ENCODE results near the gene KRTAP11-1.

KRTAP11-1 gene

GRCh38 chr21:30881480-30881879 is at the start of gene KRTAP11-1:
Gene KRTAP11-1, minus strand, starts transcription at chr21:30881580. Its CDS starts 56 bp downstream, at chr21:30881524.
- no peak for DNase-seq

- no peak for DNase-seq
These were observed 42.8 kb upstream of the KRTAP11-1 start for GRCh38 chr21:30924146-30924700.

- no peak for DNase-seq
These were observed 39.7 kb upstream of the KRTAP11-1 start for GRCh38 chr21:30921129-30921528.

GRCh38 chr21:30917557-30917956 is 36.2 kb upstream of the KRTAP11-1 start:
- no peak for DNase-seq

- no peak for DNase-seq
These were observed 19.5 kb upstream of the KRTAP11-1 start for GRCh38 chr21:30900881-30901280.

- no peak for DNase-seq
These were observed 1.7 kb upstream of the KRTAP11-1 start for GRCh38 chr21:30882866-30883597.

- no peak for DNase-seq
These were observed 466 bp downstream of the KRTAP11-1 start for GRCh38 chr21:30880914-30881313.

GRCh38 chr21:30874526-30874925 is 6.9 kb downstream of the KRTAP11-1 start:
- DNase-seq, result no peak

GRCh38 chr21:30847627-30848500 is 33.5 kb downstream of the KRTAP11-1 start:
- no peak for DNase-seq

- DNase-seq, result no peak
These were observed 38.4 kb downstream of the KRTAP11-1 start for GRCh38 chr21:30842990-30843389.

- no peak for DNase-seq
These were observed 42.1 kb downstream of the KRTAP11-1 start for GRCh38 chr21:30839304-30839703.

- no peak for DNase-seq
These were observed 42.8 kb downstream of the KRTAP11-1 start for GRCh38 chr21:30838536-30838935.

GRCh38 chr21:30831194-30831765 is 50.1 kb downstream of the KRTAP11-1 start:
- peak; percentile 38 for DNase-seq
